K562 (cell line): ENCODE measurements around the gene SLC6A20.

Source experiments
- CBX2 ChIP-seq: fragments of 200-600 bp; sonication (generic); IDR thresholded peaks from one replicate; pipeline ENCODE4 v1.6.1; 2012; ENCODE audit warnings: mild to moderate bottlenecking, low read length, inconsistent platforms; ENCODE audit not compliant: insufficient read depth, poor library complexity, severe bottlenecking
- ELF1 ChIP-seq: fragments of 200-800 bp; sonication (Bioruptor generic); IDR thresholded peaks from 2 replicates; pipeline ENCODE4 v1.6.1; 2016; ENCODE audit warnings: missing genetic modification characterization, missing compliant biosample characterization
- FOXK2 ChIP-seq, 2 experiments: fragments of 450-650 bp; IDR thresholded peaks in 1 of 2; conservative IDR thresholded peaks in 1 of 2; 2 replicates each; pipeline ENCODE4 v1.6.1; 2016; ENCODE audit warnings: low read depth in 2 of 2, mild to moderate bottlenecking in 1 of 2
- NFE2L1 ChIP-seq: fragments of 450-650 bp; IDR thresholded peaks from 2 replicates; pipeline ENCODE4 v1.6.1; 2016; ENCODE audit warnings: missing genetic modification characterization, low read depth, mild to moderate bottlenecking, missing compliant biosample characterization, moderate library complexity, borderline replicate concordance
- SAP30 ChIP-seq: fragments of 200-600 bp; sonication (generic); IDR thresholded peaks from 2 replicates; pipeline ENCODE4 v1.6.1; 2012; ENCODE audit warnings: borderline replicate concordance, low read depth, mild to moderate bottlenecking, moderate library complexity, low read length, control low read depth, inconsistent platforms; ENCODE audit not compliant: insufficient read depth, poor library complexity, severe bottlenecking
- TAF1 ChIP-seq: IDR thresholded peaks from 2 replicates; pipeline ENCODE4 v1.6.1; 2011; ENCODE audit warnings: mild to moderate bottlenecking, low read length, moderate library complexity; ENCODE audit not compliant: insufficient read depth, control insufficient read depth, severe bottlenecking; ENCODE audit errors: extremely low read depth
- TSHZ1 ChIP-seq: fragments of 250-450 bp; sonication (Bioruptor Pico); IDR thresholded peaks from 2 replicates; pipeline ENCODE4 v1.4.0; 2020; ENCODE audit warnings: mild to moderate bottlenecking, moderate library complexity
- TF ChIP-seq, protein P1 (sequence below): fragments of 250-450 bp; sonication (Bioruptor Pico); IDR thresholded peaks from 2 replicates; pipeline ENCODE4 v1.9.0; 2021; ENCODE audit warnings: mild to moderate bottlenecking

DNA sequence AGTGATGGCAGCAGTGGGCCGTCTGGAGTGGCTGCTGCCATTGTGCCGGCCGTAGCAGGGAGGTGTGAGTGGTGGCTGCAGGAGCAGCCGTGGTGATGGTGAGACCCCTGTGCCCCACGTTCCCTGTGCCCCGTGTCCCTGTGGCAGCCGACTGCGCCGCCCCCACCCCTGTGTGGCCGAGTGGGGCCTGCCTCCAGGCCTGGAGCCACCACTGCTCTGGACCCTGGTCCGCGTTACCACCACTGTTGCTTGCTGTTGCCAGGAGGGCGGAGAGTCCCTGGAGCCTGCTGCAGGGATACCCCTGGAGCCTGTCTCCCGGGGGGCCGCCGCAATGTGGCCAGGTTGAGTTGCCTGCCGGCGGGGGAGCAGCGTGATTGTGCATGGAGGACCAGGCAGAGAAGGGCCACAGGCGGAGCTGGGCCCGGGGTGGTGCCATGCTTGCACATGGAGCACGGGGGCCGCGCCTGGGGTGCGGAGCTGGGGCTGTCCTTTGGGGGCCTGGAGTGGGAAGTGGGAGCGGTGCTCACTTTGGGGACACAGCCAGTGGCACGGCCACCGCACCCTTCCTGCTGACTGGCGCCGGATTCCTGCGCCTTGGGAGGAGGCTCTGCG, 50.1 kb downstream of the SLC6A20 start:
- no peak for TF ChIP-seq TAF1
- TF ChIP-seq NFE2L1: no peak
- no peak for TF ChIP-seq SAP30
- TF ChIP-seq, protein P1, sequence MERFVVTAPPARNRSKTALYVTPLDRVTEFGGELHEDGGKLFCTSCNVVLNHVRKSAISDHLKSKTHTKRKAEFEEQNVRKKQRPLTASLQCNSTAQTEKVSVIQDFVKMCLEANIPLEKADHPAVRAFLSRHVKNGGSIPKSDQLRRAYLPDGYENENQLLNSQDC (CRISPR knock-in tag): no peak
- TF ChIP-seq FOXK2 (conservative IDR thresholded peaks at IDR 0.05 in 1 of 2, IDR thresholded peaks at IDR 0.05 in 1 of 2; ENCODE audit: low read depth in 2 of 2): no peak
- TF ChIP-seq CBX2: no peak
- no peak for TF ChIP-seq ELF1 (tag)
- no peak for TF ChIP-seq TSHZ1
